H1 (cell line): ENCODE measurements around the gene ITGA11. TPM values are rescaled to one million over a fixed set of nuclear protein-coding genes. Genes with fewer than 3 reads are reported as not detected.

Experiments
- CTCF ChIA-PET: fragments of 300-600 bp; sonication (Branson Sonifier 250); formaldehyde crosslinking; loops from one replicate; lab custom pipeline; 2021; ENCODE audit not compliant: partially characterized antibody; lab: Charles Lee
- POLR2A ChIA-PET: fragments of 300-600 bp; sonication (Branson Sonifier 250); formaldehyde crosslinking; loops from one replicate; lab custom pipeline; 2021; ENCODE audit warnings: inconsistent platforms; ENCODE audit not compliant: partially characterized antibody; lab: Charles Lee
- DNase-seq, 2 experiments: peaks; one replicate each; pipeline versions ENCODE4 v3.0.0 to v3.0.0-alpha.2; 2010 to 2022; ENCODE audit warnings: low spot score in 2 of 2, low read depth in 1 of 2, mixed read lengths in 1 of 2
- FAIRE-seq: peaks from 2 replicates; lab custom pipeline; 2011; peaks lifted over from hg19 to GRCh38; lab: Jason Lieb, UNC
- H2AFZ ChIP-seq: 2 replicates; pipeline ENCODE4 v1.8.1; 2012; ENCODE audit warnings: low read length, inconsistent platforms
- H2AK5ac ChIP-seq: 2 replicates; pipeline ENCODE4 v1.6.1; 2013; ENCODE audit warnings: low read depth, low read length
- H2BK120ac ChIP-seq: replicated peaks from 2 replicates; pipeline ENCODE3; 2013; ENCODE audit warnings: low read depth, low read length, inconsistent platforms
- H2BK12ac ChIP-seq: 2 replicates; pipeline ENCODE4 v1.6.1; 2013; ENCODE audit warnings: low read depth, low read length
- H2BK15ac ChIP-seq: 2 replicates; pipeline ENCODE4 v1.6.1; 2013; ENCODE audit warnings: low read length
- H2BK20ac ChIP-seq: 2 replicates; pipeline ENCODE4 v1.6.1; 2013; ENCODE audit warnings: low read length
- H2BK5ac ChIP-seq: 2 replicates; pipeline ENCODE4 v1.6.1; 2013; ENCODE audit warnings: low read depth, low read length
- H3K14ac ChIP-seq: 2 replicates; pipeline ENCODE4 v1.6.1; 2013; ENCODE audit warnings: inconsistent platforms; ENCODE audit not compliant: insufficient read length
- H3K18ac ChIP-seq: 2 replicates; pipeline ENCODE4 v1.6.1; 2013; ENCODE audit warnings: low read length; ENCODE audit errors: extremely low read depth
- H3K23ac ChIP-seq: 2 replicates; pipeline ENCODE4 v1.6.1; 2013; ENCODE audit warnings: inconsistent platforms; ENCODE audit not compliant: insufficient read length
- H3K23me2 ChIP-seq: 2 replicates; pipeline ENCODE4 v1.6.1; 2013; ENCODE audit warnings: low read depth, low read length
- H3K27ac ChIP-seq: 2 replicates; pipeline ENCODE4 v1.6.1; 2011; ENCODE audit warnings: low read depth, low read length, inconsistent platforms
- H3K27me3 ChIP-seq, 4 experiments: replicated peaks in 1 of 4; 1 replicate in 1 of 4; 2 replicates in 3 of 4; pipeline versions ENCODE4 v1.6.1 to v1.8.1; 2011 to 2013; ENCODE audit warnings: low read length in 3 of 4, mild to moderate bottlenecking in 3 of 4, inconsistent platforms in 2 of 4, mixed read lengths in 2 of 4, moderate library complexity in 1 of 4; ENCODE audit not compliant: control insufficient read depth in 3 of 4, insufficient read depth in 3 of 4; ENCODE audit errors: extremely low read depth in 1 of 4
- H3K36me3 ChIP-seq, 4 experiments: 2 replicates each; pipeline versions ENCODE4 v1.6.1 to v1.8.1; 2011 to 2013; ENCODE audit warnings: mild to moderate bottlenecking in 4 of 4, low read length in 3 of 4, moderate library complexity in 2 of 4, control low read depth in 1 of 4, inconsistent platforms in 1 of 4; ENCODE audit not compliant: insufficient read depth in 4 of 4, control insufficient read depth in 2 of 4
- H3K4ac ChIP-seq: replicated peaks from 2 replicates; pipeline ENCODE3; 2013; ENCODE audit warnings: low read length, low read depth, mixed read lengths, inconsistent platforms; ENCODE audit not compliant: insufficient read length
- H3K4me1 ChIP-seq, 4 experiments: replicated peaks in 1 of 4; 1 replicate in 1 of 4; 2 replicates in 3 of 4; pipeline versions ENCODE4 v1.6.1 to v1.8.1; 2011 to 2013; ENCODE audit warnings: low read length in 3 of 4, inconsistent platforms in 2 of 4, mixed read lengths in 1 of 4; ENCODE audit not compliant: insufficient read depth in 4 of 4, control insufficient read depth in 3 of 4
- H3K4me2 ChIP-seq, 2 experiments: 2 replicates each; pipeline versions ENCODE4 v1.6.1 to v1.8.1; 2011 to 2013; ENCODE audit warnings: low read depth in 2 of 2, low read length in 2 of 2, control low read depth in 1 of 2, inconsistent platforms in 1 of 2, mild to moderate bottlenecking in 1 of 2; ENCODE audit not compliant: insufficient read depth in 1 of 2
- H3K4me3 ChIP-seq, 4 experiments: fragments of 200-600, 300-600 bp in 1 of 4; sonication (generic), shearing (Covaris generic), sonication (Bioruptor Twin) in 1 of 4; 2 replicates each; pipeline versions ENCODE4 v1.5.1 to v1.8.1; 2011 to 2016; ENCODE audit warnings: low read length in 4 of 4, low read depth in 3 of 4, control low read depth in 2 of 4, inconsistent platforms in 2 of 4, mild to moderate bottlenecking in 2 of 4, mixed read lengths in 1 of 4, moderate library complexity in 1 of 4; ENCODE audit not compliant: insufficient read depth in 2 of 4; ENCODE audit errors: extremely low read depth in 1 of 4
- H3K56ac ChIP-seq: replicated peaks from 2 replicates; pipeline ENCODE3; 2013; ENCODE audit warnings: low read depth, mild to moderate bottlenecking, mixed read lengths, low read length, inconsistent platforms; ENCODE audit not compliant: insufficient read length
- H3K79me1 ChIP-seq: 2 replicates; pipeline ENCODE4 v1.6.1; 2013; ENCODE audit warnings: low read depth, low read length, control low read depth
- H3K79me2 ChIP-seq, 2 experiments: 2 replicates each; pipeline versions ENCODE4 v1.6.1 to v1.8.1; 2012 to 2013; ENCODE audit warnings: low read length in 2 of 2, mild to moderate bottlenecking in 2 of 2, inconsistent platforms in 1 of 2; ENCODE audit not compliant: insufficient read depth in 2 of 2, control insufficient read depth in 1 of 2
- H3K9ac ChIP-seq, 4 experiments: replicated peaks in 1 of 4; 1 replicate in 1 of 4; 2 replicates in 3 of 4; pipeline versions ENCODE4 v1.6.1 to v1.8.1; 2011 to 2013; ENCODE audit warnings: low read depth in 3 of 4, low read length in 3 of 4, control low read depth in 2 of 4, mild to moderate bottlenecking in 2 of 4, moderate library complexity in 2 of 4, inconsistent platforms in 1 of 4; ENCODE audit errors: extremely low read depth in 1 of 4
- H3K9me3 ChIP-seq, 2 experiments: 2 replicates each; pipeline versions ENCODE4 v1.6.1 to v1.8.1; 2012 to 2013; ENCODE audit warnings: mild to moderate bottlenecking in 2 of 2, moderate library complexity in 2 of 2, control low read depth in 1 of 2, inconsistent platforms in 1 of 2, low read depth in 1 of 2, low read length in 1 of 2, mixed read lengths in 1 of 2; ENCODE audit not compliant: insufficient read depth in 2 of 2
- H4K20me1 ChIP-seq, 2 experiments: replicated peaks in 1 of 2; 2 replicates each; pipeline versions ENCODE3 to v1.8.1; 2011 to 2013; ENCODE audit warnings: inconsistent platforms in 2 of 2, low read length in 2 of 2, mild to moderate bottlenecking in 1 of 2; ENCODE audit not compliant: insufficient read depth in 2 of 2, control insufficient read depth in 1 of 2
- H4K5ac ChIP-seq: 2 replicates; pipeline ENCODE4 v1.6.1; 2013; ENCODE audit warnings: low read length, low read depth, mixed read lengths, inconsistent platforms; ENCODE audit not compliant: insufficient read length
- H4K8ac ChIP-seq: 2 replicates; pipeline ENCODE4 v1.8.0; 2013; ENCODE audit warnings: mild to moderate bottlenecking, moderate library complexity, low read length, inconsistent platforms; ENCODE audit not compliant: insufficient read depth; ENCODE audit errors: extremely low read depth
- H4K91ac ChIP-seq: replicated peaks from 2 replicates; pipeline ENCODE3; 2013; ENCODE audit warnings: low read length, mixed read lengths, inconsistent platforms; ENCODE audit not compliant: insufficient read length
- KDM1A ChIP-seq: fragments of 200-600, 300-600 bp; sonication (generic); IDR thresholded peaks from 2 replicates; pipeline ENCODE4 v1.7.1; 2016; ENCODE audit warnings: mild to moderate bottlenecking, low read length, borderline replicate concordance
- RAD21 ChIP-seq, 2 experiments: IDR thresholded peaks in 1 of 2; conservative IDR thresholded peaks in 1 of 2; 2 replicates each; pipeline ENCODE4 v1.6.1; 2011; ENCODE audit warnings: low read depth in 2 of 2, low read length in 2 of 2, improper control_type of control experiment in 1 of 2, inconsistent platforms in 1 of 2, mild to moderate bottlenecking in 1 of 2, moderate library complexity in 1 of 2
- WGBS, 2 experiments: shearing (Covaris generic) in 1 of 2; methylation state at CpG; one replicate each; pipeline versions ENCODE4 v1.1.6 to v1.1.7; 2013 to 2015; ENCODE audit warnings: low lambda C conversion rate in 2 of 2, mixed read lengths in 2 of 2, inconsistent platforms in 1 of 2, low coverage in 1 of 2, missing lambda C conversion rate in 1 of 2; ENCODE audit not compliant: insufficient replicate concordance in 2 of 2, insufficient coverage in 1 of 2, insufficient read length in 1 of 2; ENCODE audit errors: extremely low coverage in 1 of 2, missing lambda C conversion rate in 1 of 2; 5-methylcytosine and 5-hydroxymethylcytosine counted together
- polyA plus RNA-seq, 7 experiments: library from polyadenylated mRNA; depleted of rRNA in 3 of 7; stranded (reverse) in 5 of 7; unstranded in 2 of 7; fragments of >200 nt in 5 of 7; fragments of 200-250 nt in 2 of 7; gene quantifications; 1 replicate in 5 of 7; 2 replicates in 1 of 7; 4 replicates in 1 of 7; pipeline versions ENCODE4 v1.2.1 to v1.2.3, GENCODE V29; 2011 to 2013; ENCODE audit warnings: missing spikeins in 2 of 7, mixed read lengths in 2 of 7
- total RNA-seq: library from RNA; stranded (reverse); fragmentation: NEBNext Ultra II Directional; extraction: Animal tissue kit (Norgen Biotek cat#: 25700); gene quantifications from 2 replicates; pipeline ENCODE4 v1.2.1, GENCODE V29; 2021

The ITGA11 gene
- total and polyA plus RNA-seq, 2 of the 8 experiments (the other 6 are each of a cell fraction or from before 2014, with no cell fraction given) = 0.05 to 0.06 TPM

DNA sequence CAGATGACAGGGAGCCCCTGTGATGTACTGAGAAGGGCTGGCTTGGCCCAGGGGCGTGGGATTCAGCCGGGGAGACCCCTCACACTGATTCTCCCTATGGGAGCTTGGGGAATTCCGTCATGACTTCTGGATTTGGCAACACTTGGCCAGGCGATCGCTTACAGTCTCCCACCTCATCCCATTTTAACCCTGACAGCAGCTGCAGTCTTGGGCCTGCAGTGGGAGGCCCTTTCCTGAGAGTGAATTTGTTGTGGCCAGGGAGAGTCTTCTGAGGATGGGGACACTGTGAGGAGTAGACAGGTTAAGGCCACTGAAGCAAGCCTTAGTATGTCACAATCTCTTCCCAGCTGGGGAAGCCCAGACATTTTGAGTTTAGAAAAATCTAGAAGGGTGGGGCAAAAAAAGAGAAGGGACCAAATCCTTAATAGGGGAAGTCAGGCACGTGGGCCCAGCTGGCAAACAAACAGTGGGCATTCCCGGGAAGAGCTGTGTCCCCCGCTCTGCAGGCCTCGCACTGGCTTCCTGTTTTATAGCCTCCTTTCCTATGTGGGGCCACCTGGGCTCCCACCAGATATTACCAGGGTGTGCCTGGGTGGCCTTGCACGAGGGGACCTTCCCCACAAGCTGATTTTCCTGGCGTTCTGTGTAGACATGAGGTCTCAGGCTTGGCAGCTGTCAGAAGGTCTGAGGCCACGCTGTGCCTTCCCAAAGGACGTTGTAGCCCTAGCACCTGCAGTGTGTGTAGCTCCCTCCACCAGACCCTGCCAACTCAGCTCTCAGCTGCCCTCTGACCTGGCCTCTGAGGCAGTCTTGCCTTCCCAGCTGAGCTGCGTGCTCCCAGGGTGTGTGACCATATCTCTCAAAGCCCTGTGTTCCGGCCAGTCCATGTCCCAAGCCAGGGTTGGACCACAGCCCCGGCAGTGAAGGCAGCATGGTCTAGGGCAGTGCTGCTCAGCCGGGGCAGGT, 89.9 kb downstream of the ITGA11 start:
- no peak for FAIRE-seq
- Histone ChIP-seq H2BK20ac (no peak overlapping the region), H3K56ac (no peak overlapping the region), H3K27ac (no peak overlapping the region), H4K91ac (no peak overlapping the region), H2BK5ac (no peak overlapping the region), H3K4ac (no peak overlapping the region), H4K20me1 (no peaks in the 10 kb centered on the region), H3K23me2 (no peaks in the 10 kb centered on the region), H3K27me3 (no peaks in the 10 kb centered on the region), H3K79me2 (no peaks in the 10 kb centered on the region), H2BK15ac (no peak overlapping the region), H2BK12ac (no peak overlapping the region), H4K8ac (no peak overlapping the region), H2BK120ac (no peak overlapping the region), H3K23ac (no peak overlapping the region), H3K9me3 (no peaks in the 10 kb centered on the region), H2AK5ac (no peak overlapping the region), H3K18ac (no peak overlapping the region), H3K4me1 (no peaks in the 10 kb centered on the region; a peak in 1 of 7 replicates), H3K14ac (no peak overlapping the region), H3K36me3 (no peaks in the 10 kb centered on the region), H3K9ac (no peak overlapping the region; a peak in 1 of 7 replicates), H3K79me1 (no peaks in the 10 kb centered on the region), H3K4me3 (no peak overlapping the region), H4K5ac (no peak overlapping the region), H3K4me2 (no peak overlapping the region), H2AFZ (no peak overlapping the region)
- 84% methylated on average over 17 of the region's 17 CpGs; no CpG with 5 or more reads in 1 of the 2 experiments for WGBS, 2 experiments
- DNase-seq = no peak
- POLR2A ChIA-PET = interaction anchor here (1.1 kb wide), 1 partner anchor 118 kb away, joined by 3 read pairs; no protein-coding TSS in a partner anchor
- CTCF ChIA-PET = interaction anchor here (0.6 to 5.6 kb wide), 11 partner anchors 8 to 350 kb away, joined by 3 to 28 read pairs (median 4); no protein-coding TSS in a partner anchor
- TF ChIP-seq RAD21 (IDR thresholded peaks at IDR 0.05 in 1 of 2, conservative IDR thresholded peaks at IDR 0.05 in 1 of 2; ENCODE audit: low read depth in 2 of 2, low read length in 2 of 2) = no peak
- TF ChIP-seq KDM1A = no peak
